Psoas muscle (tissue), 8 donors: ENCODE data around the gene FBXW7. TPM values are rescaled to one million over a fixed set of nuclear protein-coding genes. Genes with fewer than 3 reads are reported as not detected.

Experiments used
- ATAC-seq, 4 donors: fragments of 200-7000 bp; cut with Tn5 transposase; one replicate each; pipeline ENCODE4 v1.9.1; 2020; ENCODE audit warnings: moderate library complexity in 3 of 4, mild to moderate bottlenecking in 2 of 4
- DNase-seq, 2 donors: peaks; one replicate each; pipeline ENCODE4 v3.0.0-alpha.2; 2020
- H3K27ac ChIP-seq: fragments of 200-600 bp; one replicate; pipeline ENCODE4 v1.8.0; 2022
- H3K27me3 ChIP-seq, 3 donors: fragments of 200-600 bp in 1 of 3; one replicate each; pipeline versions ENCODE4 v1.6.1 to v1.8.0; 2013 to 2022; ENCODE audit warnings: low read length in 2 of 3, mild to moderate bottlenecking in 2 of 3, moderate library complexity in 1 of 3; ENCODE audit not compliant: insufficient read depth in 3 of 3
- H3K36me3 ChIP-seq, 2 donors: fragments of 200-600 bp in 1 of 2; one replicate each; pipeline versions ENCODE4 v1.6.1 to v1.8.0; 2013 to 2022; ENCODE audit warnings: low read depth in 1 of 2, mild to moderate bottlenecking in 1 of 2, moderate library complexity in 1 of 2; ENCODE audit not compliant: insufficient read depth in 1 of 2
- H3K4me1 ChIP-seq: fragments of 200-600 bp; one replicate; pipeline ENCODE4 v1.8.0; 2022
- H3K4me3 ChIP-seq: fragments of 200-600 bp; one replicate; pipeline ENCODE4 v1.8.0; 2022; ENCODE audit warnings: mild to moderate bottlenecking
- H3K9me3 ChIP-seq: fragments of 200-600 bp; one replicate; pipeline ENCODE4 v1.8.0; 2022
- WGBS, 3 donors: extraction: QIAGEN DNeasy Blood & Tissue Kit; methylation state at CpG; one replicate each; pipeline versions ENCODE4 v1.1.6 to v1.1.7; 2013; 5-methylcytosine and 5-hydroxymethylcytosine counted together
- intact Hi-C, 2 donors: fragments of 100-400 bp; cut with DNase I; formaldehyde crosslinking; loops; one replicate each; pipeline versions ENCODE4 v1.11.0 to v1.14.2; 2022
- polyA plus RNA-seq, 3 donors: library from polyadenylated mRNA; stranded (reverse); fragments of 200-250 nt; gene quantifications; one replicate each; pipeline ENCODE4 v1.2.3, GENCODE V29; 2013
- total RNA-seq, 4 donors: library from RNA; stranded (reverse); fragmentation: NEBNext Ultra II Directional in 2 of 4; extraction: Animal tissue kit (Norgen Biotek cat#: 25700) in 2 of 4; gene quantifications; one replicate each; pipeline versions ENCODE4 v1.2.1 to v1.2.4, GENCODE V29; 2021 to 2023
- TF ChIP-seq, protein P1 (sequence below): fragments of 200-600 bp; IDR thresholded peaks from one replicate; pipeline ENCODE4 v1.8.0; 2022; ENCODE audit warnings: antibody characterized with exemption
- donor health status: healthy with polysubstance abuse.
- donor health status: DM: no; HTN: no; CAD: no; lungs with moderate emphysema.
- donor health status: Bipolar disorder and iron deficiency.
- donor health status: healthy.
- donor health status: DM: yes; HTN: yes; CAD: no.
- donor health status: DM: no; HTN: no; CAD: no.
- donor health status: DM: no; HTN: no; CAD: no.
- donor health status: DM: yes; HTN: yes; CAD: no.

The FBXW7 gene
- total and polyA plus RNA-seq, 7 donors: 9.8 to 41.1 (median 28.7) TPM

DNA sequence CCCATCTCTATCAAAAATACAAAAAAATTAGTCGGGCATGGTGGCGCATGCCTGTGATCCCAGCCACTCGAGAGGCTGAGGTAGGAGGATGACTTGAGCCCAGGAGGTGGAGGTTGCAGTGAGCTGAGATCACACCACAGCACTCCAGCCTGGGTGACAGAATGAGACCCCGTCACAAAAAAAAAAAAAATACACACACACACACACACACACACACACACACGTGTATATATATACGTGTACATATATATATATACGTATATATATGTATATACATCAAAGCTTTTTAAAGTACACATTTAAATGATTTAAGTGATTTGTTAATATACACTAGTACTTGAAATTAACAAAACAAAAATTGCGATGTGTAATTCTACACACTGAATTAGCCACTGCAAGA is 6.0 kb downstream of the FBXW7 start:
- Histone ChIP-seq H3K27ac (no peak overlapping the region), H3K9me3 (no peaks in the 10 kb centered on the region), H3K4me3 (no peak overlapping the region), H3K36me3 (no peaks in the 10 kb centered on the region), H3K4me1 (peaks cover 17% of the 10 kb centered on the region), H3K27me3 (no peaks in the 10 kb centered on the region)
- TF ChIP-seq, protein P1, sequence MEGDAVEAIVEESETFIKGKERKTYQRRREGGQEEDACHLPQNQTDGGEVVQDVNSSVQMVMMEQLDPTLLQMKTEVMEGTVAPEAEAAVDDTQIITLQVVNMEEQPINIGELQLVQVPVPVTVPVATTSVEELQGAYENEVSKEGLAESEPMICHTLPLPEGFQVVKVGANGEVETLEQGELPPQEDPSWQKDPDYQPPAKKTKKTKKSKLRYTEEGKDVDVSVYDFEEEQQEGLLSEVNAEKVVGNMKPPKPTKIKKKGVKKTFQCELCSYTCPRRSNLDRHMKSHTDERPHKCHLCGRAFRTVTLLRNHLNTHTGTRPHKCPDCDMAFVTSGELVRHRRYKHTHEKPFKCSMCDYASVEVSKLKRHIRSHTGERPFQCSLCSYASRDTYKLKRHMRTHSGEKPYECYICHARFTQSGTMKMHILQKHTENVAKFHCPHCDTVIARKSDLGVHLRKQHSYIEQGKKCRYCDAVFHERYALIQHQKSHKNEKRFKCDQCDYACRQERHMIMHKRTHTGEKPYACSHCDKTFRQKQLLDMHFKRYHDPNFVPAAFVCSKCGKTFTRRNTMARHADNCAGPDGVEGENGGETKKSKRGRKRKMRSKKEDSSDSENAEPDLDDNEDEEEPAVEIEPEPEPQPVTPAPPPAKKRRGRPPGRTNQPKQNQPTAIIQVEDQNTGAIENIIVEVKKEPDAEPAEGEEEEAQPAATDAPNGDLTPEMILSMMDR: no peak
- ATAC-seq (no peak), DNase-seq (no peak)
- intact Hi-C loops: no loop called here
- WGBS, 3 donors: 91 to 96% (median 93%) methylated on average over 8 of the region's 8 CpGs

DNA sequence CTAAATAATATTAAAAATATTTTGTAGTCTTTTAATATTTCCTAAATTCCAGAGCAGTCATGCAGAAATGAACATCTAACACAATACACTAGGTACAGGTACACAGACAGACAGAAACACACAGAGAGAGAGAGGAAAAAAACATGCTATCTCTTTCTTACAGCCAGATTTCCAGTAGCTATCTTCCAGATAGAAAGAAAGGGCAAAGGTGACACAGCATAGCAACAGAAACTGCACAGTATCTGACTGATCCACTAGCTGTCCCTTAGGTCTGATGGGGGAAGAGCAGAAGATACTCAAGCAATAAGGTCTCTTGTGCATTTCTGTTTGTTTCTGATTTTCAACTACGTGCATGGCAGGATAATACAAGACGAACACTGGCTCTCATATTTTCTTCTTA is 7.8 kb downstream of the FBXW7 start:
- DNase-seq (no peak), ATAC-seq (no peak)
- TF ChIP-seq, protein P1: no peak
- intact Hi-C loops: no loop called here
- Histone ChIP-seq H3K9me3 (no peaks in the 10 kb centered on the region), H3K36me3 (no peaks in the 10 kb centered on the region), H3K4me1 (peaks cover 7% of the 10 kb centered on the region), H3K27me3 (no peaks in the 10 kb centered on the region), H3K4me3 (no peak overlapping the region), H3K27ac (no peak overlapping the region)
- 80 to 83% (median 81%) methylated on average over 2 of the region's 2 CpGs for WGBS, 3 donors

DNA sequence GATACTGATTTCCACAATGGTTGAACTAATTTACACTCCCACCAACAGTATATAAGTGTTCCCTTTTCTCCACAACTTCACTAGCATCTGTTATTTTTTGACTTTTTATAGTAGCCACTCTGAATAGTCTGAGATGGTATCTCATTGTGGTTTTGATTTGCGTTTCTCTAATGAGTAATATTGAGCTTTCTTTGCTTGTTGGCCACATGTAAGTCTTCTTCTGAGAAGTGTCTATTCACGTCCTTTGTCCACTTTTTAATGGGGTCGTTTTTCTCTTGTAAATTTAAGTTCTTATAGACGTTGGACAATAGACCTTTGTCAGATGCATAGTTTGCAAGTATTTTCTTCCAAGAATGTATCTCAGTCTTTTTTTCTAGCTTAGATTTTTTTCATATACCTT is 10.0 kb downstream of the FBXW7 start:
- TF ChIP-seq, protein P1: no peak
- no peak overlapping the region for H3K27ac ChIP-seq
- DNase-seq: no peak
- no peak for ATAC-seq
- no peaks in the 10 kb centered on the region for H3K9me3 ChIP-seq
- no peak overlapping the region for H3K4me3 ChIP-seq
- H3K27me3 ChIP-seq: no peaks in the 10 kb centered on the region
- WGBS, 3 donors: 84 to 93% (median 89%) methylated on average over 4 of the region's 4 CpGs
- intact Hi-C loops: no loop called here
- no peaks in the 10 kb centered on the region for H3K4me1 ChIP-seq
- no peaks in the 10 kb centered on the region for H3K36me3 ChIP-seq

DNA sequence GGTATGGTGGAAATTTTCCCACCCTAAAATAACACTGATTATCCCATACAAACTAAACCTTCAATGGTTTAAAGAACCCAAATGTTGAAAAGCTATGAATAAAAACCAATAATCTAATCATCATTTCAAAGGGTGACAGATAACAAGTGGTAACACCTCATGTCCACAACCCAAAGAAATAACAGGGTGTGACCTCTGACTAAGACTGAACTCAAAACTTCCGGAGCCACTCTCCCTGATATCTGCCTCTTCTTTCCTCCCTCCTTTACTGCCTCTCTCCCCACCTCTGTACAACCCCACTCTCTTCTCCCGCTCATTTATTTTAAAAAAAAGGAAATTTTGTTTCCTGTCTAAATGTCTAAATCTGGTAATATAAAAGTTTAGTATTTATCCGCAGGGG is 11.5 kb downstream of the FBXW7 start:
- no peak overlapping the region for H3K27ac ChIP-seq
- intact Hi-C loops: no loop called here
- WGBS, 3 donors: 95 to 97% (median 96%) methylated on average over 3 of the region's 3 CpGs
- TF ChIP-seq, protein P1: no peak
- H3K36me3 ChIP-seq: no peaks in the 10 kb centered on the region
- DNase-seq: no peak
- H3K4me1 ChIP-seq: no peaks in the 10 kb centered on the region
- ATAC-seq: no peak
- no peak overlapping the region for H3K4me3 ChIP-seq
- H3K9me3 ChIP-seq: no peaks in the 10 kb centered on the region
- H3K27me3 ChIP-seq: no peaks in the 10 kb centered on the region

DNA sequence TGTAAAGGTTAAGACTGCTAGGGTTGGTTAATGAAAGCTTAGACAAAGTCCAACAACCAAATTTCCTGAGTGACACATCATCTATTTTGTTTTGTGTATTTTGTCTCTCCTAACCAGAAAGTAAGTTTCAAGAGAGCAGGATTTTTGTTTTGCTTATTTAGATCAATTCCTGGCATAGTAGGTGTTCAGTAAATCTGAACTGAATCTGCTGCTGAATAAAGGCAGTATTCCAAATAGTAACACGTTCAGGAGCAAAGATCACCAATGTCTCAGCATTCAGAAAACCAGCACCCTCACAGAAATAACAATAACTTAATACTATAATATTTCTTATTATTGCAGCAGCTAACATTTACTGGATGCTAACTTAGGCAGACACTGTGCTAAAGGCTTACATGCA is 12.2 kb downstream of the FBXW7 start:
- WGBS, 3 donors: 60 to 67% (median 63%) methylated on average over 1 of the region's 1 CpG
- H3K4me3 ChIP-seq: no peak overlapping the region
- no peaks in the 10 kb centered on the region for H3K27me3 ChIP-seq
- TF ChIP-seq, protein P1: no peak
- no peaks in the 10 kb centered on the region for H3K36me3 ChIP-seq
- no peaks in the 10 kb centered on the region for H3K9me3 ChIP-seq
- H3K27ac ChIP-seq: no peak overlapping the region
- no peaks in the 10 kb centered on the region for H3K4me1 ChIP-seq
- ATAC-seq (no peak), DNase-seq (no peak)
- intact Hi-C loops: no loop called here
